H1 (cell line): ENCODE data around the gene NDRG4.

Experiments
- BRCA1 ChIP-seq: IDR thresholded peaks from 2 replicates; pipeline ENCODE4 v1.6.1; 2012; ENCODE audit warnings: low read depth, low read length, improper control_type of control experiment
- KDM5A ChIP-seq: fragments of 200-600 bp; IDR thresholded peaks from 2 replicates; pipeline ENCODE4 v1.7.1; 2012; ENCODE audit warnings: mild to moderate bottlenecking, low read length, inconsistent platforms, mixed read lengths
- POLR2AphosphoS5 ChIP-seq: IDR thresholded peaks from 2 replicates; pipeline ENCODE4 v1.6.1; 2011; ENCODE audit warnings: low read depth, low read length
- RFX5 ChIP-seq: IDR thresholded peaks from 2 replicates; pipeline ENCODE4 v1.6.1; 2011; ENCODE audit warnings: low read depth, low read length, improper control_type of control experiment, borderline replicate concordance
- SP1 ChIP-seq: IDR thresholded peaks from 2 replicates; pipeline ENCODE4 v1.6.1; 2011; ENCODE audit warnings: low read depth, low read length
- SUZ12 ChIP-seq: fragments of 200-600 bp; sonication (generic); IDR thresholded peaks from 2 replicates; pipeline ENCODE4 v1.6.1; 2012; ENCODE audit warnings: mild to moderate bottlenecking, inconsistent platforms, low read length, moderate library complexity, mixed read lengths
- TF ChIP-seq, protein P1 (sequence below), 3 experiments: IDR thresholded peaks; 1 replicate in 2 of 3; 2 replicates in 1 of 3; pipeline versions ENCODE4 v1.5.1 to v1.6.1; 2011; ENCODE audit warnings: low read length in 3 of 3, mild to moderate bottlenecking in 3 of 3, inconsistent platforms in 2 of 3, low read depth in 1 of 3, moderate library complexity in 1 of 3; ENCODE audit not compliant: insufficient read depth in 1 of 3; ENCODE audit errors: control extremely low read depth in 1 of 3
- TF ChIP-seq, protein P2 (sequence below): IDR thresholded peaks from 2 replicates; pipeline ENCODE4 v1.6.1; 2012; ENCODE audit warnings: low read length, inconsistent platforms

DNA sequence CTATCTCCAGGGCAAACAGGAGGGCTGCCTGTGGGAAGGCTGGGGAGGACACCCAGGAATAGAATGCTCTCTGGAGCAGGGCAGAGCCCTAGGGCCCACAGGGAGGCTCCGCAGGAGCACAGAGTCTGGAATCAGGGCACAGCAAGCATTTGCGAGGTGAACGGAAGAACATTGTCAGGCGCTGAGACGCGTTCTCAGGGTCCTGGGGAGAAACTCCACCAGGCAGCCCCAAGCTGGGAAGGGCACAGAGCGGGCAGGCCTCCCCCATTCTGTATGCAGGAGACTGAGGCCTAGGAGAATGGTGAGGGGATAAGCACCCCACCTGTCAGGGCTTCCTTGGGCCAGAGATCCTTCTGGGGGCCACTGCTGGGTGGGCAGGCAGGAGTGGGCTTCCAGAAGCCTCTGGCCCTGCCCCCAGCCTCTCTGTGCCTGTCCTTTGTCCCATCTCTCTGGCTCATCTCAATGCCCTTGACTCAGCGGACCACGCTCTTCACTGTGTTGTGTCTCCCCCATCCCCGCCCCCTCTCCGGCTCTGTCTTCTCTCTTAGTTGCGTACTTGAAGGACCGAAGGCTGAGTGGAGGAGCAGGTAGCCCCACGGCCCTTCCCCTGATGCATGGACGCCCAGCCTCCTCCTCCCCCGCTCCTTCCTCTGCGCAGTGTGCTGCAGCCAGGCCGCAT is 10.3 kb downstream of the NDRG4 start:
- TF ChIP-seq BRCA1 = no peak
- TF ChIP-seq, protein P1, sequence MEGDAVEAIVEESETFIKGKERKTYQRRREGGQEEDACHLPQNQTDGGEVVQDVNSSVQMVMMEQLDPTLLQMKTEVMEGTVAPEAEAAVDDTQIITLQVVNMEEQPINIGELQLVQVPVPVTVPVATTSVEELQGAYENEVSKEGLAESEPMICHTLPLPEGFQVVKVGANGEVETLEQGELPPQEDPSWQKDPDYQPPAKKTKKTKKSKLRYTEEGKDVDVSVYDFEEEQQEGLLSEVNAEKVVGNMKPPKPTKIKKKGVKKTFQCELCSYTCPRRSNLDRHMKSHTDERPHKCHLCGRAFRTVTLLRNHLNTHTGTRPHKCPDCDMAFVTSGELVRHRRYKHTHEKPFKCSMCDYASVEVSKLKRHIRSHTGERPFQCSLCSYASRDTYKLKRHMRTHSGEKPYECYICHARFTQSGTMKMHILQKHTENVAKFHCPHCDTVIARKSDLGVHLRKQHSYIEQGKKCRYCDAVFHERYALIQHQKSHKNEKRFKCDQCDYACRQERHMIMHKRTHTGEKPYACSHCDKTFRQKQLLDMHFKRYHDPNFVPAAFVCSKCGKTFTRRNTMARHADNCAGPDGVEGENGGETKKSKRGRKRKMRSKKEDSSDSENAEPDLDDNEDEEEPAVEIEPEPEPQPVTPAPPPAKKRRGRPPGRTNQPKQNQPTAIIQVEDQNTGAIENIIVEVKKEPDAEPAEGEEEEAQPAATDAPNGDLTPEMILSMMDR (IDR thresholded peaks at IDR 0.05; ENCODE audit: control extremely low read depth in 1 of 3, insufficient read depth in 1 of 3, low read depth in 1 of 3, low read length in 3 of 3) = no peak
- no peak for TF ChIP-seq SP1
- no peak for TF ChIP-seq POLR2AphosphoS5
- no peak for TF ChIP-seq SUZ12
- TF ChIP-seq, protein P2, sequence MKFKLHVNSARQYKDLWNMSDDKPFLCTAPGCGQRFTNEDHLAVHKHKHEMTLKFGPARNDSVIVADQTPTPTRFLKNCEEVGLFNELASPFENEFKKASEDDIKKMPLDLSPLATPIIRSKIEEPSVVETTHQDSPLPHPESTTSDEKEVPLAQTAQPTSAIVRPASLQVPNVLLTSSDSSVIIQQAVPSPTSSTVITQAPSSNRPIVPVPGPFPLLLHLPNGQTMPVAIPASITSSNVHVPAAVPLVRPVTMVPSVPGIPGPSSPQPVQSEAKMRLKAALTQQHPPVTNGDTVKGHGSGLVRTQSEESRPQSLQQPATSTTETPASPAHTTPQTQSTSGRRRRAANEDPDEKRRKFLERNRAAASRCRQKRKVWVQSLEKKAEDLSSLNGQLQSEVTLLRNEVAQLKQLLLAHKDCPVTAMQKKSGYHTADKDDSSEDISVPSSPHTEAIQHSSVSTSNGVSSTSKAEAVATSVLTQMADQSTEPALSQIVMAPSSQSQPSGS = no peak
- TF ChIP-seq KDM5A = no peak
- TF ChIP-seq RFX5 = no peak
